Lung (tissue), 13 donors: ENCODE data around the gene DMRT3. TPM values are rescaled to one million over a fixed set of nuclear protein-coding genes. Genes with fewer than 3 reads are reported as not detected.

Experiments used
- ATAC-seq: fragments of 200-7000 bp; cut with Tn5 transposase; one replicate; pipeline ENCODE4 v1.9.1; 2020; ENCODE audit warnings: moderate number of reproducible peaks; ENCODE audit not compliant: insufficient read depth, low FRiP score
- DNase-seq, 3 donors: peaks; one replicate each; pipeline ENCODE4 v3.0.0-alpha.2; 2013 to 2017
- H3K27ac ChIP-seq, 2 donors: one replicate each; pipeline ENCODE4 v1.5.1; 2013; ENCODE audit warnings: mild to moderate bottlenecking in 2 of 2, moderate library complexity in 2 of 2, control low read depth in 1 of 2, inconsistent platforms in 1 of 2, low read depth in 1 of 2, low read length in 1 of 2
- H3K27me3 ChIP-seq, 3 donors: one replicate each; pipeline ENCODE4 v1.5.1; 2013; ENCODE audit warnings: low read length in 2 of 3; ENCODE audit not compliant: control insufficient read depth in 3 of 3, insufficient read depth in 3 of 3
- H3K36me3 ChIP-seq, 4 donors: one replicate each; pipeline ENCODE4 v1.5.1; 2013; ENCODE audit warnings: low read length in 4 of 4, mild to moderate bottlenecking in 1 of 4, moderate library complexity in 1 of 4; ENCODE audit not compliant: control insufficient read depth in 4 of 4, insufficient read depth in 4 of 4
- H3K4me1 ChIP-seq, 5 donors: one replicate each; pipeline ENCODE4 v1.5.1; 2013; ENCODE audit warnings: low read length in 5 of 5, mild to moderate bottlenecking in 2 of 5, moderate library complexity in 1 of 5; ENCODE audit not compliant: control insufficient read depth in 5 of 5, insufficient read depth in 5 of 5
- H3K4me3 ChIP-seq: one replicate; pipeline ENCODE4 v1.5.1; 2013; ENCODE audit warnings: mild to moderate bottlenecking, control low read depth, moderate library complexity
- H3K9ac ChIP-seq, 2 donors: one replicate each; pipeline ENCODE4 v1.5.1; 2013; ENCODE audit warnings: low read length in 2 of 2, control low read depth in 1 of 2; ENCODE audit not compliant: insufficient read depth in 1 of 2
- H3K9me3 ChIP-seq, 4 donors: one replicate each; pipeline ENCODE4 v1.5.1; 2013; ENCODE audit warnings: low read length in 3 of 4, mild to moderate bottlenecking in 1 of 4, moderate library complexity in 1 of 4; ENCODE audit not compliant: control insufficient read depth in 4 of 4, insufficient read depth in 3 of 4
- CTCF ChIP-seq: IDR thresholded peaks from 2 replicates; pipeline ENCODE4 v1.5.1; 2012; ENCODE audit warnings: mild to moderate bottlenecking; ENCODE audit errors: control extremely low read depth, extremely low read depth
- WGBS, 2 donors: extraction: QIAGEN DNeasy Blood & Tissue Kit; methylation state at CpG; one replicate each; pipeline ENCODE4 v1.1.7; 2013; 5-methylcytosine and 5-hydroxymethylcytosine counted together
- polyA plus RNA-seq, 2 donors: library from polyadenylated mRNA; stranded (reverse); fragments of 200-250 nt; gene quantifications; one replicate each; pipeline ENCODE4 v1.2.1, GENCODE V29; 2013
- small RNA-seq: library from RNA; depleted of rRNA; stranded (forward); fragments of <200 nt; gene quantifications from one replicate; pipeline ENCODE3, GENCODE V24; 2014; ENCODE audit warnings: low replicate concordance
- total RNA-seq, 2 donors: library from RNA; depleted of rRNA in 1 of 2; stranded (reverse); fragments of >200 nt in 1 of 2; gene quantifications; one replicate each; pipeline ENCODE4 v1.2.1, GENCODE V29; 2014 to 2021
- donor health status: control.
- donor health status: control.
- donor health status: Bipolar disorder and iron deficiency.
- donor health status: healthy.
- donor health status: DM: yes; HTN: yes; CAD: no.

The DMRT3 gene
- total and polyA plus RNA-seq, 4 donors = 0.13 to 0.20 TPM; not detected in 2

- Histone ChIP-seq H3K4me3 (no peak overlapping the region), H3K36me3 (no peaks in the 10 kb centered on the region), H3K27me3 (peaks cover 0 to 85% (median 74%) of the 10 kb centered on the region in 3 donors), H3K4me1 (peaks cover 0 to 6% (median 0%) of the 10 kb centered on the region in 5 donors), H3K9me3 (peaks cover 0 to 6% (median 0%) of the 10 kb centered on the region in 4 donors), H3K27ac (no peak overlapping the region), H3K9ac (no peak overlapping the region)
- no peak for ATAC-seq
- WGBS, 2 donors = 42 to 60% methylated on average over 4 of the region's 4 CpGs
- TF ChIP-seq CTCF = no peak
- DNase-seq = no peak
Measured at GRCh38 chr9:1039589-1039988, 63.1 kb downstream of the DMRT3 start.

Small RNA genes within 50 kb of the gene (small RNA-seq; reads per million reads assigned to genes)
- gene RNU6-1073P = not detected

Other genes starting within 250 kb of the DMRT3 start
- gene DMRT1, start 135.0 kb upstream of the DMRT3 start, total RNA-seq = not detected
- not detected for gene DMRT1, start 135.0 kb upstream of the DMRT3 start, polyA plus RNA-seq
- 1 to 10 TPM in 1 of 2 donors, under 1 TPM in 1; 0.52 to 1.7 TPM for gene DMRT2, start 73.7 kb downstream of the DMRT3 start, total RNA-seq
- gene DMRT2, start 73.7 kb downstream of the DMRT3 start, polyA plus RNA-seq = under 1 TPM; 0.62 to 0.98 TPM